Esophagus muscularis mucosa (tissue), 4 donors: ENCODE data around the gene LCE6A.

Experiments used
- EP300 ChIP-seq: sonication (generic); formaldehyde crosslinking; IDR thresholded peaks from one replicate; pipeline ENCODE4 v1.6.1; 2017; ENCODE audit warnings: antibody characterized with exemption
- POLR2A ChIP-seq: fragments of 450-650 bp; IDR thresholded peaks from one replicate; pipeline ENCODE4 v1.6.1; 2017; ENCODE audit warnings: antibody characterized with exemption, moderate library complexity, mild to moderate bottlenecking, low read depth
- TF ChIP-seq, protein P1 (sequence below), 3 experiments: fragments of 200-600 bp in 2 of 3; fragments of 450-650 bp in 1 of 3; sonication (generic) in 2 of 3; IDR thresholded peaks; one replicate each; pipeline ENCODE4 v1.5.1; 2017 to 2019; ENCODE audit warnings: antibody characterized with exemption in 3 of 3, mild to moderate bottlenecking in 2 of 3, moderate library complexity in 1 of 3

DNA sequence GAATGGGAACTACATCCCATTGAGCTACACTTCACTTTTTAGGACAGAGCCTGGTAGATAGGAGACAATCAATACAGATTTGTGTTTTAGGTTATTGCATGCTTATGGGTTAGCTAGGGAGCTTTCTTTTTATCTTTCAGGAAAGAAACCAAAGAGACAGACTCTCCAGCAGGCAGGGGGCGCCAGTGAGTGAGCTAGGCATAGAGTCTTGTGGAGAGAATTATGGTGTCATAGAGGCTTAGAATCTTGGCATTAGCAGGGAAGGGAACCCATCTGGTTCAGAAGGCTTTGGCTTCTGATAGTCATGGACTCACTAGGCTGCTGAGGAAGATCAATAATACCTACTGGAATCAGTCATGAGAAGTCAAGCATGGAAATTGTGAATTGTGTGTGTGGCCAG is 35.4 kb downstream of the LCE6A start, which contains the start of gene SMCP:
- TF ChIP-seq, protein P1, sequence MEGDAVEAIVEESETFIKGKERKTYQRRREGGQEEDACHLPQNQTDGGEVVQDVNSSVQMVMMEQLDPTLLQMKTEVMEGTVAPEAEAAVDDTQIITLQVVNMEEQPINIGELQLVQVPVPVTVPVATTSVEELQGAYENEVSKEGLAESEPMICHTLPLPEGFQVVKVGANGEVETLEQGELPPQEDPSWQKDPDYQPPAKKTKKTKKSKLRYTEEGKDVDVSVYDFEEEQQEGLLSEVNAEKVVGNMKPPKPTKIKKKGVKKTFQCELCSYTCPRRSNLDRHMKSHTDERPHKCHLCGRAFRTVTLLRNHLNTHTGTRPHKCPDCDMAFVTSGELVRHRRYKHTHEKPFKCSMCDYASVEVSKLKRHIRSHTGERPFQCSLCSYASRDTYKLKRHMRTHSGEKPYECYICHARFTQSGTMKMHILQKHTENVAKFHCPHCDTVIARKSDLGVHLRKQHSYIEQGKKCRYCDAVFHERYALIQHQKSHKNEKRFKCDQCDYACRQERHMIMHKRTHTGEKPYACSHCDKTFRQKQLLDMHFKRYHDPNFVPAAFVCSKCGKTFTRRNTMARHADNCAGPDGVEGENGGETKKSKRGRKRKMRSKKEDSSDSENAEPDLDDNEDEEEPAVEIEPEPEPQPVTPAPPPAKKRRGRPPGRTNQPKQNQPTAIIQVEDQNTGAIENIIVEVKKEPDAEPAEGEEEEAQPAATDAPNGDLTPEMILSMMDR (IDR thresholded peaks at IDR 0.05): no peak
- no peak for TF ChIP-seq POLR2A
- no peak for TF ChIP-seq EP300
